Small intestine (tissue), 7 donors: ENCODE data around the gene SEMA5A. TPM values are rescaled to one million over a fixed set of nuclear protein-coding genes. Genes with fewer than 3 reads are reported as not detected.
A peak's percentile ranks its signal among the peaks of the same experiment; 100 is the strongest.

Experiments used
- DNase-seq, 2 donors: peaks; one replicate each; pipeline versions ENCODE4 v3.0.0 to v3.0.0-alpha.2; 2013
- FAIRE-seq: peaks from 2 replicates; lab custom pipeline; 2012; peaks lifted over from hg19 to GRCh38; lab: Jason Lieb, UNC
- H3K27ac ChIP-seq, 3 donors: one replicate each; pipeline ENCODE4 v1.5.1; 2013; ENCODE audit warnings: low read length in 2 of 3, mild to moderate bottlenecking in 2 of 3, control low read depth in 1 of 3, inconsistent platforms in 1 of 3, low read depth in 1 of 3, moderate library complexity in 1 of 3
- H3K27me3 ChIP-seq, 3 donors: one replicate each; pipeline ENCODE4 v1.6.1; 2013; ENCODE audit warnings: low read length in 3 of 3, inconsistent platforms in 1 of 3; ENCODE audit not compliant: control insufficient read depth in 3 of 3, insufficient read depth in 3 of 3
- H3K36me3 ChIP-seq, 3 donors: one replicate each; pipeline ENCODE4 v1.6.1; 2013; ENCODE audit warnings: low read length in 3 of 3, inconsistent platforms in 1 of 3, low read depth in 1 of 3, mild to moderate bottlenecking in 1 of 3, moderate library complexity in 1 of 3; ENCODE audit not compliant: control insufficient read depth in 3 of 3, insufficient read depth in 2 of 3
- H3K4me1 ChIP-seq, 3 donors: one replicate each; pipeline ENCODE4 v1.6.1; 2013; ENCODE audit warnings: low read length in 2 of 3, inconsistent platforms in 1 of 3, low read depth in 1 of 3, mild to moderate bottlenecking in 1 of 3, moderate library complexity in 1 of 3; ENCODE audit not compliant: control insufficient read depth in 3 of 3, insufficient read depth in 2 of 3
- H3K4me3 ChIP-seq, 3 donors: one replicate each; pipeline ENCODE4 v1.5.1; 2013; ENCODE audit warnings: low read length in 3 of 3, control low read depth in 1 of 3, inconsistent platforms in 1 of 3, low read depth in 1 of 3, mild to moderate bottlenecking in 1 of 3, moderate library complexity in 1 of 3
- H3K9me3 ChIP-seq, 2 donors: one replicate each; pipeline ENCODE4 v1.6.1; 2013; ENCODE audit warnings: low read depth in 1 of 2, low read length in 1 of 2; ENCODE audit not compliant: control insufficient read depth in 2 of 2, insufficient read depth in 1 of 2
- WGBS, 3 donors: extraction: QIAGEN DNeasy Blood & Tissue Kit; methylation state at CpG; one replicate each; pipeline ENCODE4 v1.1.7; 2013; 5-methylcytosine and 5-hydroxymethylcytosine counted together
- polyA plus RNA-seq, 4 donors: library from polyadenylated mRNA; stranded (reverse) in 3 of 4; unstranded in 1 of 4; fragments of 200-250 nt in 3 of 4; fragments of 120-200 nt in 1 of 4; gene quantifications; one replicate each; pipeline versions ENCODE4 v1.2.1 to v1.2.3, GENCODE V29; 2013
- donor health status: healthy with polysubstance abuse.
- donor health status: control.
- donor health status: control.
- donor health status: Bipolar disorder and iron deficiency.
- donor health status: healthy.

Gene SEMA5A
- polyA plus RNA-seq, 4 donors, result 0.45 to 11.1 (median 1.2) TPM

- FAIRE-seq (no peak), DNase-seq (no peak)
- Histone ChIP-seq H3K4me3 (no peak overlapping the region), H3K27me3 (no peaks in the 10 kb centered on the region), H3K4me1 (no peaks in the 10 kb centered on the region), H3K9me3 (no peaks in the 10 kb centered on the region), H3K27ac (no peak overlapping the region), H3K36me3 (no peaks in the 10 kb centered on the region)
- WGBS, 3 donors, result 47 to 55% (median 48%) methylated on average over 2 of the region's 2 CpGs
Measured at GRCh38 chr5:9015937-9016270, 530.0 kb downstream of the SEMA5A start.

- WGBS, 3 donors, result 54 to 67% (median 62%) methylated on average over 5 of the region's 5 CpGs
- no peak for FAIRE-seq
Measured at GRCh38 chr5:9015260-9015936, 530.5 kb downstream of the SEMA5A start.

GRCh38 chr5:9013147-9013546 lies 532.7 kb downstream of the SEMA5A start:
- Histone ChIP-seq H3K4me3 (no peak overlapping the region), H3K27me3 (no peaks in the 10 kb centered on the region), H3K27ac (no peak overlapping the region), H3K4me1 (no peaks in the 10 kb centered on the region), H3K36me3 (no peaks in the 10 kb centered on the region), H3K9me3 (no peaks in the 10 kb centered on the region)
- no peak for FAIRE-seq
- no peak for DNase-seq
- 73 to 81% (median 79%) methylated on average over 6 of the region's 6 CpGs for WGBS, 3 donors

More at GRCh38 chr5:9015260-9015936, 530.5 kb downstream of the SEMA5A start:
- Histone ChIP-seq H3K36me3 (no peaks in the 10 kb centered on the region), H3K27ac (no peak overlapping the region), H3K4me3 (no peak overlapping the region), H3K4me1 (no peaks in the 10 kb centered on the region), H3K27me3 (no peaks in the 10 kb centered on the region), H3K9me3 (no peaks in the 10 kb centered on the region)
- DNase-seq, result no peak

GRCh38 chr5:9009931-9010651 lies 535.8 kb downstream of the SEMA5A start:
- no peaks in the 10 kb centered on the region for H3K9me3 ChIP-seq
- WGBS, 3 donors, result 63 to 74% (median 68%) methylated on average over 7 of the region's 7 CpGs
- H3K36me3 ChIP-seq, result no peaks in the 10 kb centered on the region
- no peak overlapping the region for H3K27ac ChIP-seq
- H3K4me1 ChIP-seq, result no peaks in the 10 kb centered on the region
- DNase-seq (no peak), FAIRE-seq (no peak)
- H3K27me3 ChIP-seq, result no peaks in the 10 kb centered on the region
- no peak overlapping the region for H3K4me3 ChIP-seq

- FAIRE-seq (no peak), DNase-seq (no peak)
- Histone ChIP-seq H3K4me3 (no peak overlapping the region), H3K4me1 (no peaks in the 10 kb centered on the region), H3K9me3 (peaks cover 0 to 3% of the 10 kb centered on the region in 2 donors), H3K36me3 (no peaks in the 10 kb centered on the region), H3K27ac (no peak overlapping the region), H3K27me3 (no peaks in the 10 kb centered on the region)
- 13 to 35% (median 14%) methylated on average over 1 of the region's 1 CpG for WGBS, 3 donors
Measured at GRCh38 chr5:8997542-8998070, 548.3 kb downstream of the SEMA5A start.

GRCh38 chr5:8993031-8993430 lies 552.8 kb downstream of the SEMA5A start:
- H3K36me3 ChIP-seq, result no peaks in the 10 kb centered on the region
- no peak overlapping the region for H3K4me3 ChIP-seq

More at GRCh38 chr5:8993031-8993430, 552.8 kb downstream of the SEMA5A start:
- H3K27ac ChIP-seq, result no peak overlapping the region
- FAIRE-seq, result no peak
- H3K9me3 ChIP-seq, result peaks cover 0 to 3% of the 10 kb centered on the region in 2 donors
- H3K27me3 ChIP-seq, result no peaks in the 10 kb centered on the region
- peak in 1 of 2 donors; percentile 9 for DNase-seq
- H3K4me1 ChIP-seq, result no peaks in the 10 kb centered on the region

Other genes starting within 250 kb of the SEMA5A start
- gene TAS2R1, start 84.3 kb upstream of the SEMA5A start, polyA plus RNA-seq, result under 1 TPM in 1 of 4 donors, not detected in 3; 0.50 TPM